ENCODE results near the gene ATOSA.

- TF ChIP-seq CTCF (conservative IDR thresholded peaks at IDR 0.05; ENCODE audit: low read length) (no peak), EZH2phosphoT487 (IDR thresholded peaks at IDR 0.05; ENCODE audit: borderline replicate concordance, low read depth, low read length) (no peak)
These were observed 4.4 kb downstream of the ATOSA start for GRCh38 chr15:52674831-52675230.

All from OCI-LY7 (cell line).